H9 (cell line): Measurements from ENCODE around the gene MAZ. TPM values are rescaled to one million over a fixed set of nuclear protein-coding genes. Genes with fewer than 3 reads are reported as not detected.
A peak's percentile ranks its signal among the peaks of the same experiment; 100 is the strongest.

Source experiments
- DNase-seq: peaks from one replicate; pipeline ENCODE4 v3.0.0-alpha.2; 2017
- H2AFZ ChIP-seq: one replicate; pipeline ENCODE4 v1.6.1; 2013; ENCODE audit warnings: mild to moderate bottlenecking, low read length, control low read depth, moderate library complexity
- H2AK5ac ChIP-seq: 2 replicates; pipeline ENCODE4 v1.6.1; 2013; ENCODE audit warnings: low read length, control low read depth, mixed read lengths; ENCODE audit not compliant: insufficient read length
- H2BK120ac ChIP-seq: one replicate; pipeline ENCODE4 v1.6.1; 2013; ENCODE audit warnings: low read depth, mild to moderate bottlenecking, low read length, control low read depth, inconsistent platforms; ENCODE audit not compliant: poor library complexity, severe bottlenecking
- H2BK12ac ChIP-seq: 2 replicates; pipeline ENCODE4 v1.6.1; 2013; ENCODE audit warnings: low read length, control low read depth, mixed read lengths, low read depth; ENCODE audit not compliant: insufficient read length
- H2BK15ac ChIP-seq: 2 replicates; pipeline ENCODE4 v1.6.1; 2013; ENCODE audit warnings: low read depth, low read length, control low read depth
- H2BK20ac ChIP-seq: one replicate; pipeline ENCODE4 v1.6.1; 2013; ENCODE audit warnings: low read depth, mild to moderate bottlenecking, low read length, control low read depth, inconsistent platforms; ENCODE audit not compliant: poor library complexity, severe bottlenecking
- H2BK5ac ChIP-seq: 2 replicates; pipeline ENCODE4 v1.6.1; 2013; ENCODE audit warnings: low read length, control low read depth, mixed read lengths; ENCODE audit not compliant: insufficient read length
- H3K14ac ChIP-seq: 2 replicates; pipeline ENCODE4 v1.6.1; 2013; ENCODE audit warnings: low read length, control low read depth; ENCODE audit not compliant: insufficient read depth
- H3K18ac ChIP-seq: 2 replicates; pipeline ENCODE4 v1.6.1; 2013; ENCODE audit warnings: low read depth, mild to moderate bottlenecking, mixed read lengths, low read length, control low read depth; ENCODE audit not compliant: insufficient read length
- H3K23ac ChIP-seq: 2 replicates; pipeline ENCODE4 v1.6.1; 2013; ENCODE audit warnings: low read length, control low read depth, mixed read lengths, low read depth; ENCODE audit not compliant: insufficient read length
- H3K23me2 ChIP-seq: 2 replicates; pipeline ENCODE4 v1.6.1; 2013; ENCODE audit warnings: low read depth, mild to moderate bottlenecking, mixed read lengths, low read length, control low read depth; ENCODE audit not compliant: insufficient read length, poor library complexity, severe bottlenecking
- H3K27ac ChIP-seq: 2 replicates; pipeline ENCODE4 v1.5.1; 2013; ENCODE audit warnings: low read length, control low read depth, mixed read lengths, low read depth; ENCODE audit not compliant: insufficient read length
- H3K27me3 ChIP-seq: 2 replicates; pipeline ENCODE4 v1.6.1; 2013; ENCODE audit warnings: low read length, control low read depth, inconsistent platforms; ENCODE audit not compliant: insufficient read depth
- H3K4ac ChIP-seq: 2 replicates; pipeline ENCODE4 v1.6.1; 2013; ENCODE audit warnings: low read depth, mild to moderate bottlenecking, control low read depth, inconsistent platforms, low read length, moderate library complexity
- H3K4me1 ChIP-seq: 2 replicates; pipeline ENCODE4 v1.6.1; 2013; ENCODE audit warnings: low read length, control low read depth, inconsistent platforms; ENCODE audit not compliant: insufficient read depth
- H3K4me2 ChIP-seq: 2 replicates; pipeline ENCODE4 v1.6.1; 2013; ENCODE audit warnings: low read length, control low read depth, mixed read lengths; ENCODE audit not compliant: insufficient read length, insufficient read depth
- H3K56ac ChIP-seq: 2 replicates; pipeline ENCODE4 v1.6.1; 2013; ENCODE audit warnings: low read depth, mild to moderate bottlenecking, mixed read lengths, low read length, control low read depth; ENCODE audit not compliant: insufficient read length
- H3K79me1 ChIP-seq: 2 replicates; pipeline ENCODE4 v1.6.1; 2013; ENCODE audit warnings: low read depth, mild to moderate bottlenecking, moderate library complexity, low read length, control low read depth, inconsistent platforms; ENCODE audit not compliant: insufficient read depth, poor library complexity, severe bottlenecking
- H3K79me2 ChIP-seq: 2 replicates; pipeline ENCODE4 v1.6.1; 2013; ENCODE audit warnings: low read length, control low read depth, inconsistent platforms; ENCODE audit not compliant: insufficient read depth
- H3K9ac ChIP-seq: 2 replicates; pipeline ENCODE4 v1.6.1; 2013; ENCODE audit warnings: low read length, control low read depth, mixed read lengths; ENCODE audit not compliant: insufficient read length; ENCODE audit errors: extremely low read depth
- H3K9me3 ChIP-seq: one replicate; pipeline ENCODE4 v1.6.1; 2013; ENCODE audit warnings: low read depth, low read length, inconsistent platforms; ENCODE audit not compliant: control insufficient read depth
- H3T11ph ChIP-seq: one replicate; pipeline ENCODE4 v1.6.1; 2013; ENCODE audit warnings: mild to moderate bottlenecking, low read length, control low read depth, inconsistent platforms
- H4K20me1 ChIP-seq: one replicate; pipeline ENCODE4 v1.6.1; 2013; ENCODE audit not compliant: control insufficient read depth, insufficient read length, insufficient read depth
- H4K5ac ChIP-seq: 2 replicates; pipeline ENCODE4 v1.6.1; 2013; ENCODE audit warnings: low read depth, mild to moderate bottlenecking, mixed read lengths, low read length, control low read depth; ENCODE audit not compliant: insufficient read length
- H4K8ac ChIP-seq: replicated peaks from 2 replicates; pipeline ENCODE4 v1.6.1; 2013; ENCODE audit warnings: low read length, control low read depth, mixed read lengths, low read depth; ENCODE audit not compliant: insufficient read length
- H4K91ac ChIP-seq: 2 replicates; pipeline ENCODE4 v1.6.1; 2013; ENCODE audit warnings: low read depth, mild to moderate bottlenecking, moderate library complexity, mixed read lengths, low read length, control low read depth; ENCODE audit not compliant: insufficient read length
- H3K27ac Mint-ChIP-seq, 3 experiments: 2 replicates in 2 of 3; 3 replicates in 1 of 3; pipeline ENCODE4 v1.8.0; 2020 to 2021; ENCODE audit warnings: mixed read lengths in 3 of 3, mild to moderate bottlenecking in 1 of 3, moderate library complexity in 1 of 3
- H3K27me3 Mint-ChIP-seq: 2 replicates; pipeline ENCODE4 v1.8.0; 2021; ENCODE audit warnings: low read depth, mild to moderate bottlenecking, moderate library complexity, mixed read lengths
- H3K36me3 Mint-ChIP-seq, 3 experiments: 2 replicates in 2 of 3; 3 replicates in 1 of 3; pipeline ENCODE4 v1.8.0; 2020 to 2021; ENCODE audit warnings: low read depth in 3 of 3, mixed read lengths in 3 of 3; ENCODE audit not compliant: insufficient read depth in 1 of 3
- H3K4me1 Mint-ChIP-seq, 2 experiments: 2 replicates each; pipeline ENCODE4 v1.8.0; 2020; ENCODE audit warnings: mixed read lengths in 2 of 2
- H3K4me3 Mint-ChIP-seq, 2 experiments: 2 replicates in 1 of 2; 3 replicates in 1 of 2; pipeline ENCODE4 v1.8.0; 2020 to 2021; ENCODE audit warnings: mild to moderate bottlenecking in 2 of 2, mixed read lengths in 2 of 2, moderate library complexity in 1 of 2
- H3K9me3 Mint-ChIP-seq, 2 experiments: 2 replicates in 1 of 2; 3 replicates in 1 of 2; pipeline ENCODE4 v1.8.0; 2020; ENCODE audit warnings: mild to moderate bottlenecking in 2 of 2, mixed read lengths in 2 of 2, moderate library complexity in 1 of 2
- WGBS: extraction: QIAGEN DNeasy Blood & Tissue Kit; methylation state at CpG from one replicate; pipeline ENCODE4 v1.1.7; 2013; ENCODE audit warnings: missing lambda C conversion rate, low lambda C conversion rate, mixed read lengths; ENCODE audit not compliant: insufficient read length; ENCODE audit errors: extremely low coverage; 5-methylcytosine and 5-hydroxymethylcytosine counted together
- total RNA-seq: library from RNA; stranded (reverse); gene quantifications from 2 replicates; pipeline ENCODE4 v1.2.1, GENCODE V29; 2021
- TF ChIP-seq, protein P1 (sequence below): fragments of 200-600 bp; sonication (generic); conservative IDR thresholded peaks from 3 replicates; pipeline ENCODE4 v1.8.0; 2021; ENCODE audit warnings: antibody characterized with exemption, mild to moderate bottlenecking

Gene MAZ
- total RNA-seq, 1 experiment from 2014 or later: 412 TPM

DNA sequence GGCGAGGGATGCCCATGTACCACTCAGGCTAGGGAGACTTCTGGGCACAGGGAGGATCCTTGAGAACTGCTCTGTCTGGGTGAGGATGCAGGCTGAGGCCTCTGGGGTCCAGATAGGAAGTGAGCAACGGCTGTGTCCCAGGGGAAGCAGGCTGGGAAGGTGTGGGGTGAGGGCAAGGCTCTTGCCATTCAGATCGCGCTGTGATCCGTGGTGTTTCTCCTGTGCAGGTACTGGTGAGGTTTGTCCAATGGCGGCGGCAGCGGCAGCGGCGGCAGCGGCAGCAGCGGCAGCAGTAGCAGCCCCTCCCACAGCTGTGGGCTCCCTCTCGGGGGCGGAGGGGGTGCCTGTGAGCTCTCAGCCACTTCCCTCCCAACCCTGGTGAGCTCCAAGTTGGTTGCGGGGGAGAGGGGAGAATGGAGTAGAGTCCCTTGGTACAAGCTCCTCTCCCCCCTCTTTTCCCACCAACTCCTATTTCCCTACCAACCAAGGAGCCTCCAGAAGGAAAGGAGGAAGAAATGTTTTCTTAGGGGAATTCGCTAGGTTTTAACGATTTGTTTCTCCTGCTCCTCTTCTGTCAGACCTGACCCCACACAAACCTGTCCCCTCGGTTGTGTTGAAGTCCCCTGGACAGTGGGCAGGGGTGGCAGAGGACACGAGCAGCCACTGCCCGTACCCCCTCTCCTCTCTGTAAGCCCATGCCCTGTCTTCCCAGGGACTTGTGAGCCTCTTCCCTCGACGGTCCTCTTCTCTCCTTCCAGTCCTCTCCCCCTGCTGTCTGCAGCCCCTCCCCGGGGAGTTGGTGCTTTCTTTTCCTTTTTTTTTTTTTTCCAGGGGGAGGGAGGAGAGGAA is 3.7 kb downstream of the MAZ start:
- TF ChIP-seq, protein P1, sequence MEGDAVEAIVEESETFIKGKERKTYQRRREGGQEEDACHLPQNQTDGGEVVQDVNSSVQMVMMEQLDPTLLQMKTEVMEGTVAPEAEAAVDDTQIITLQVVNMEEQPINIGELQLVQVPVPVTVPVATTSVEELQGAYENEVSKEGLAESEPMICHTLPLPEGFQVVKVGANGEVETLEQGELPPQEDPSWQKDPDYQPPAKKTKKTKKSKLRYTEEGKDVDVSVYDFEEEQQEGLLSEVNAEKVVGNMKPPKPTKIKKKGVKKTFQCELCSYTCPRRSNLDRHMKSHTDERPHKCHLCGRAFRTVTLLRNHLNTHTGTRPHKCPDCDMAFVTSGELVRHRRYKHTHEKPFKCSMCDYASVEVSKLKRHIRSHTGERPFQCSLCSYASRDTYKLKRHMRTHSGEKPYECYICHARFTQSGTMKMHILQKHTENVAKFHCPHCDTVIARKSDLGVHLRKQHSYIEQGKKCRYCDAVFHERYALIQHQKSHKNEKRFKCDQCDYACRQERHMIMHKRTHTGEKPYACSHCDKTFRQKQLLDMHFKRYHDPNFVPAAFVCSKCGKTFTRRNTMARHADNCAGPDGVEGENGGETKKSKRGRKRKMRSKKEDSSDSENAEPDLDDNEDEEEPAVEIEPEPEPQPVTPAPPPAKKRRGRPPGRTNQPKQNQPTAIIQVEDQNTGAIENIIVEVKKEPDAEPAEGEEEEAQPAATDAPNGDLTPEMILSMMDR: no peak
- H3K27me3 ChIP-seq: no peaks in the 10 kb centered on the region
- peak; percentile 49 for DNase-seq
- H2BK120ac ChIP-seq: no peak overlapping the region
- peaks cover 2% of the 10 kb centered on the region; the same call in 1 of the 2 replicates for H3K79me2 ChIP-seq
- no peak overlapping the region for H3T11ph ChIP-seq
- no peak overlapping the region for H3K14ac ChIP-seq
- H2BK20ac ChIP-seq: no peak overlapping the region
- no peaks in the 10 kb centered on the region; a peak in 1 of 5 replicates for H3K9me3 Mint-ChIP-seq
- no peak overlapping the region for H3K56ac ChIP-seq
- H3K36me3 Mint-ChIP-seq: peaks cover 12 to 30% (median 13%) of the 10 kb centered on the region in 3 experiments
- no peak overlapping the region for H2BK12ac ChIP-seq
- H3K4me1 Mint-ChIP-seq: peaks cover 47 to 60% of the 10 kb centered on the region in 2 experiments
- H2BK15ac ChIP-seq: no peak overlapping the region
- H3K9ac ChIP-seq: no peak overlapping the region
- no peaks in the 10 kb centered on the region; the same call in 1 of the 2 replicates for H3K27me3 Mint-ChIP-seq
- H4K5ac ChIP-seq: no peak overlapping the region
- H3K27ac ChIP-seq: no peak overlapping the region
- no peaks in the 10 kb centered on the region for H3K79me1 ChIP-seq
- peak overlapping the region; percentile 88 to 98 (median 96); a peak in 5 of 7 replicates for H3K27ac Mint-ChIP-seq
- H2BK5ac ChIP-seq: no peak overlapping the region
- no peak overlapping the region for H2AK5ac ChIP-seq
- H2AFZ ChIP-seq: no peak overlapping the region
- WGBS: no CpG with 5 or more reads among the region's 23 CpGs
- H3K4me3 Mint-ChIP-seq: peak overlapping the region; percentile 80 to 96
- H4K8ac ChIP-seq: no peak overlapping the region
- no peak overlapping the region for H3K4ac ChIP-seq
- no peak overlapping the region for H3K23ac ChIP-seq
- H3K9me3 ChIP-seq: no peaks in the 10 kb centered on the region
- H3K23me2 ChIP-seq: peaks cover 47% of the 10 kb centered on the region
- H3K4me1 ChIP-seq: peaks cover 6% of the 10 kb centered on the region; the same call in 1 of the 2 replicates
- peak overlapping the region; percentile 55 for H3K4me2 ChIP-seq
- no peak overlapping the region for H3K18ac ChIP-seq
- H4K20me1 ChIP-seq: no peaks in the 10 kb centered on the region
- no peak overlapping the region for H4K91ac ChIP-seq
